Subcutaneous abdominal adipose tissue (tissue), 5 donors: ENCODE data around the gene INHBC.

Source experiments
- H3K27ac ChIP-seq: one replicate; pipeline ENCODE4 v1.7.0; 2013; ENCODE audit warnings: low read depth, mild to moderate bottlenecking, inconsistent platforms, low read length, moderate library complexity
- H3K27me3 ChIP-seq, 5 donors: one replicate each; pipeline ENCODE4 v1.7.0; 2013; ENCODE audit warnings: low read length in 5 of 5, inconsistent platforms in 1 of 5; ENCODE audit not compliant: control insufficient read depth in 5 of 5, insufficient read depth in 4 of 5
- H3K36me3 ChIP-seq, 5 donors: one replicate each; pipeline ENCODE4 v1.7.0; 2013; ENCODE audit warnings: low read length in 5 of 5; ENCODE audit not compliant: control insufficient read depth in 5 of 5, insufficient read depth in 5 of 5
- H3K4me1 ChIP-seq, 5 donors: one replicate each; pipeline ENCODE4 v1.7.0; 2013; ENCODE audit warnings: low read length in 5 of 5, mild to moderate bottlenecking in 3 of 5, moderate library complexity in 1 of 5; ENCODE audit not compliant: control insufficient read depth in 5 of 5, insufficient read depth in 5 of 5
- H3K4me3 ChIP-seq, 5 donors: one replicate each; pipeline ENCODE4 v1.7.0; 2013; ENCODE audit warnings: low read length in 5 of 5, low read depth in 1 of 5
- H3K9ac ChIP-seq, 5 donors: one replicate each; pipeline ENCODE4 v1.7.0; 2013; ENCODE audit warnings: low read length in 5 of 5, mild to moderate bottlenecking in 4 of 5, moderate library complexity in 3 of 5
- H3K9me3 ChIP-seq, 5 donors: one replicate each; pipeline ENCODE4 v1.7.0; 2013; ENCODE audit warnings: low read length in 5 of 5; ENCODE audit not compliant: control insufficient read depth in 5 of 5
- donor health status: healthy.
- donor health status: healthy.
- donor health status: healthy.
- donor health status: healthy.
- donor health status: healthy.

INHBC gene

DNA sequence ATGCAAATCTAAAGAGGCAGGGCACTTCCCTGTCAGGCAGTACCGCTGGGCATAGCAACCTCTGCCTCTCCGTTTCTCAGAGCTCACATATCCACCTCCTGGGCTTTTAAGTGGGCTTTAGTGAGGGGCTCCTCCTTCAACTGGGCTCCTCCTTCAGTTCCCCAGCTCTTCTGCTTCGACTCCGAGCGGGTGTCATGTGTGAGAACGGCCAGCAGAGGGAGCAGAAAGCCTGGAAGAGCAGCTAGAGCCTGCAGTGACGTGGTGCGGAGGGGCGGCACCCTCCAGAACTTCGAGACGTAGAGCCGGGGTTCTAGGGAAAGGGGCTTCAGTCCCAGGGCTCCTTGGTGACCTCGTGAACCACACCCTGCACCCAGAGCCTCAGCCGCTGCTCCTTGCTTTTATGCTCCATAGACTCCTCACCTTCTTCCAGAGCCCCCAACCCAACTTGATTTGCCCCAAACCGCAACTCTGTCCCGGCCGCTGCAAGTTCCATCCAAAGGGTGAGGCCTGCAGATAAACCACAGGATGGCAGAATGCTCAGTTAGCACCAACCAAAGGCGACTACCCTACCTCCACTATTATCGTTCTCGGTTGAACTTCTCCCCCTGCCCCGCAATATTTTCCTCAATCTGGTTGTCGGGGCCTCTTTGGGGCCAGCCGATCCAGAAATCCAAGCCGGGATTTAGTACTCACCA lies 24.6 kb downstream of the INHBC start:
- Histone ChIP-seq H3K9me3 (no peaks in the 10 kb centered on the region), H3K27ac (peak overlapping the region; percentile 74), H3K27me3 (peaks cover 0 to 21% (median 6%) of the 10 kb centered on the region in 5 donors), H3K4me1 (peaks cover 5 to 42% (median 36%) of the 10 kb centered on the region in 5 donors), H3K4me3 (peak overlapping the region; percentile 86 to 99 (median 88)), H3K9ac (peak overlapping the region; percentile 30 to 89 (median 72)), H3K36me3 (no peaks in the 10 kb centered on the region)

- Histone ChIP-seq H3K36me3 (no peaks in the 10 kb centered on the region), H3K9me3 (no peaks in the 10 kb centered on the region), H3K9ac (peak within 1 kb of the TSS; percentile 30 to 89 (median 72)), H3K4me3 (peak within 1 kb of the TSS; percentile 86 to 99 (median 88)), H3K27me3 (peaks cover 0 to 21% (median 6%) of the 10 kb centered on the region in 5 donors), H3K4me1 (peaks cover 5 to 41% (median 36%) of the 10 kb centered on the region in 5 donors), H3K27ac (peak within 1 kb of the TSS; percentile 74)
These were observed 25.3 kb downstream of the INHBC start, which contains the start of gene GLI1 for GRCh38 chr12:57459750-57460467. TSS of gene GLI1 (plus strand) at chr12:57459785. CDS start at chr12:57463692, 3,907 bp downstream.

DNA sequence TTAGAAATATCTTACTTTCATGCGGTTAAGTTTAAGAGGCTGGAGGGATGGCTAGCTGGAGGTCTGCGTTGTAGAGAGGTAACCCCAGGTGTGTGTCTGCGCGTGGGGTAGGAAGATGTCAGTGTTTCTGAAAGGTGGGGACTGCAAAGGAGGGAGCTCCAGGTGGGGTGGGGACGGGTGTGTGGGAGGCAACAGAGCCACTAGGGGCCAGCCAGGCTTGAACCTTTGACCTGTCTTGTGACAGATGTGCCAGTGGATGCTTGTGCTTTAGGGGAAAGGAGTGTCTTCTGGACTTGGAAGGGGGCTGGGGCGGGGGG lies 25.8 kb downstream of the INHBC start:
- H3K36me3 ChIP-seq, result no peaks in the 10 kb centered on the region
- no peak overlapping the region for H3K27ac ChIP-seq
- H3K9ac ChIP-seq, result no peak overlapping the region
- H3K27me3 ChIP-seq, result peaks cover 0 to 20% (median 6%) of the 10 kb centered on the region in 5 donors
- H3K9me3 ChIP-seq, result no peaks in the 10 kb centered on the region
- peak overlapping the region in 4 of 5 donors; percentile 44 to 70 (median 65) for H3K4me3 ChIP-seq
- H3K4me1 ChIP-seq, result peaks cover 5 to 41% (median 36%) of the 10 kb centered on the region in 5 donors

GRCh38 chr12:57460841-57461275 lies 26.3 kb downstream of the INHBC start:
- Histone ChIP-seq H3K27ac (no peak overlapping the region), H3K9me3 (no peaks in the 10 kb centered on the region), H3K9ac (peak overlapping the region in 1 of 5 donors; percentile 41), H3K4me3 (peak overlapping the region; percentile 29 to 70 (median 68)), H3K4me1 (peaks cover 5 to 41% (median 36%) of the 10 kb centered on the region in 5 donors), H3K27me3 (peaks cover 0 to 17% (median 6%) of the 10 kb centered on the region in 5 donors), H3K36me3 (no peaks in the 10 kb centered on the region)

- peaks cover 5 to 41% (median 36%) of the 10 kb centered on the region in 5 donors for H3K4me1 ChIP-seq
- no peaks in the 10 kb centered on the region for H3K9me3 ChIP-seq
- peaks cover 0 to 12% (median 6%) of the 10 kb centered on the region in 5 donors for H3K27me3 ChIP-seq
- peak overlapping the region; percentile 61 to 82 (median 69) for H3K4me3 ChIP-seq
- H3K27ac ChIP-seq, result no peak overlapping the region
- no peaks in the 10 kb centered on the region for H3K36me3 ChIP-seq
- peak overlapping the region in 1 of 5 donors; percentile 69 for H3K9ac ChIP-seq
These were observed 26.8 kb downstream of the INHBC start for GRCh38 chr12:57461276-57461916.

DNA sequence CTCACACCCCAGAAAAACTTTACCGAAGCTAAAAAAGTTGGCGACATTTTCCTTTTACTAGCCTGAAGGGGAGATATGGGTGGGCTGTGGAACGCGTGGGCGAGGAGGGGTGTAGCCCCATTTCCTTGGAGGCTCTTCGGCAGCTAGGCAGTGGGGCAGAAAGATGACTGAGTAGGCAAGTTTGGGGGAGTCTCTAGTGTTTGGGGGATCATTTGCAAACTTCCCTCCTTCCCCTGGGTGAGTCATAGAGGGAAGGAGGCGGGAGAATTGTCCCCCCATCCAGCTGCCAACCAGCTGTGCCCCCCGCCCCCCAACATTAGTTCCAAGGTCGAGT lies 27.3 kb downstream of the INHBC start:
- peaks cover 5 to 41% (median 36%) of the 10 kb centered on the region in 5 donors for H3K4me1 ChIP-seq
- no peaks in the 10 kb centered on the region for H3K36me3 ChIP-seq
- peaks cover 0 to 11% (median 6%) of the 10 kb centered on the region in 5 donors for H3K27me3 ChIP-seq
- peak overlapping the region in 3 of 5 donors; percentile 31 to 69 (median 42) for H3K9ac ChIP-seq
- H3K4me3 ChIP-seq, result peak overlapping the region; percentile 61 to 82 (median 69)
- no peaks in the 10 kb centered on the region for H3K9me3 ChIP-seq
- no peak overlapping the region for H3K27ac ChIP-seq

DNA sequence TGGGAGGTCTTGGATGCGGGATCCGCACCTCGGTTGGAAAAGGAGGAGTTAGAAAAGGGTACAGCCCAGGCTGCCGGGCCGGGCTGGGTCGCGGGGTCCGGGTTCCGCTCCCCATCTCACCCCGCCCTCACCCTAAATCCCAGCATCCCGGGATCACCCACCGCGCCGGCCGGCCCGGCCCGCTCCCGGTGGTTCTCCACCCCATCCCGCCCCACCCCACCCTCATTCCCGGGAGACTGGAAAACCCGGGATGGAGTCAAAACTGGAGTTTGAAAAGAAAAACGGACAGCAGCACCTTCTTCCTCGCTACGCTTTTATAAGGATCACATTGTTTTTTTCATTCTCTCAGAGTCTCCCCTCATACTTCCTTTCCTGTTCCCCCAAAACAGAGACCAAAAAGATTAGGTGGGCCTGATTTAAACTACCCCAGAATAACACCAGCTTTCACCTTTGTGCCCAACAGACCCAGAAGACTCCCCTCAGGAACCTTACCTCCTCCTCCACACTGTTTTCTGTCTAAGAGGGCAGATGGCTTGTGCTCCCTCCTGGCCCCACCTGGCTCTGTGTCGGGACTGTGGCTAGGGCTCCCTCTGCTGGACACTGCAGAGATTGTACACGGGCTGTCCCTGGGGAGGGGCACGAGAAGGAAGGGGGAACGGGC lies 27.8 kb downstream of the INHBC start:
- H3K4me1 ChIP-seq, result peaks cover 5 to 41% (median 36%) of the 10 kb centered on the region in 5 donors
- peak overlapping the region; percentile 61 to 82 (median 69) for H3K4me3 ChIP-seq
- no peak overlapping the region for H3K27ac ChIP-seq
- no peaks in the 10 kb centered on the region for H3K9me3 ChIP-seq
- peak overlapping the region in 3 of 5 donors; percentile 31 to 74 (median 42) for H3K9ac ChIP-seq
- no peaks in the 10 kb centered on the region for H3K36me3 ChIP-seq
- peaks cover 2 to 11% (median 8%) of the 10 kb centered on the region in 5 donors for H3K27me3 ChIP-seq

- no peak overlapping the region for H3K9ac ChIP-seq
- peaks cover 3 to 12% (median 9%) of the 10 kb centered on the region in 5 donors for H3K27me3 ChIP-seq
- H3K4me3 ChIP-seq, result peak overlapping the region in 2 of 5 donors; percentile 69 to 70
- H3K27ac ChIP-seq, result no peak overlapping the region
- H3K36me3 ChIP-seq, result no peaks in the 10 kb centered on the region
- H3K9me3 ChIP-seq, result no peaks in the 10 kb centered on the region
- H3K4me1 ChIP-seq, result peaks cover 5 to 41% (median 36%) of the 10 kb centered on the region in 5 donors
These were observed 28.3 kb downstream of the INHBC start for GRCh38 chr12:57462912-57463253.

GRCh38 chr12:57464569-57464968 lies 30.0 kb downstream of the INHBC start:
- H3K4me1 ChIP-seq, result peaks cover 0 to 27% (median 25%) of the 10 kb centered on the region in 5 donors
- H3K4me3 ChIP-seq, result no peak overlapping the region
- peaks cover 3 to 15% (median 9%) of the 10 kb centered on the region in 5 donors for H3K27me3 ChIP-seq
- peaks cover 0 to 6% (median 0%) of the 10 kb centered on the region in 5 donors for H3K36me3 ChIP-seq
- H3K9ac ChIP-seq, result no peak overlapping the region
- H3K9me3 ChIP-seq, result no peaks in the 10 kb centered on the region
- no peak overlapping the region for H3K27ac ChIP-seq
